SJCRH30 (cell line): Measurements from ENCODE around the gene ZFP36L1. TPM values are rescaled to one million over a fixed set of nuclear protein-coding genes. Genes with fewer than 3 reads are reported as not detected.

Source experiments
- DNase-seq, 2 experiments: peaks; one replicate each; pipeline ENCODE4 v3.0.0-alpha.2; 2015 to 2020
- H3K27ac ChIP-seq: fragments of 250-450 bp; sonication (Bioruptor Pico); 2 replicates; pipeline ENCODE4 v1.5.1; 2020; ENCODE audit warnings: mild to moderate bottlenecking, moderate library complexity
- H3K27me3 ChIP-seq: fragments of 250-450 bp; sonication (Bioruptor Pico); 2 replicates; pipeline ENCODE4 v1.5.1; 2020; ENCODE audit warnings: mild to moderate bottlenecking, moderate library complexity
- H3K36me3 ChIP-seq: fragments of 250-450 bp; sonication (Bioruptor Pico); 2 replicates; pipeline ENCODE4 v1.5.1; 2020; ENCODE audit warnings: mild to moderate bottlenecking, moderate library complexity
- H3K4me1 ChIP-seq: fragments of 250-450 bp; sonication (Bioruptor Pico); 2 replicates; pipeline ENCODE4 v1.5.1; 2020; ENCODE audit warnings: mild to moderate bottlenecking, moderate library complexity
- H3K4me3 ChIP-seq: fragments of 250-450 bp; sonication (Bioruptor Pico); 2 replicates; pipeline ENCODE4 v1.5.1; 2020; ENCODE audit warnings: mild to moderate bottlenecking, moderate library complexity
- H3K9me3 ChIP-seq: fragments of 250-450 bp; sonication (Bioruptor Pico); replicated peaks from 2 replicates; pipeline ENCODE4 v1.5.1; 2020; ENCODE audit warnings: mild to moderate bottlenecking, moderate library complexity
- total RNA-seq: library from RNA; depleted of rRNA; stranded (reverse); fragments of >200 nt; shearing (Covaris generic); gene quantifications from 2 replicates; pipeline ENCODE4 v1.2.3, GENCODE V29; 2014

The ZFP36L1 gene
- total RNA-seq, 1 experiment from 2014 or later = 70.3 TPM

DNA sequence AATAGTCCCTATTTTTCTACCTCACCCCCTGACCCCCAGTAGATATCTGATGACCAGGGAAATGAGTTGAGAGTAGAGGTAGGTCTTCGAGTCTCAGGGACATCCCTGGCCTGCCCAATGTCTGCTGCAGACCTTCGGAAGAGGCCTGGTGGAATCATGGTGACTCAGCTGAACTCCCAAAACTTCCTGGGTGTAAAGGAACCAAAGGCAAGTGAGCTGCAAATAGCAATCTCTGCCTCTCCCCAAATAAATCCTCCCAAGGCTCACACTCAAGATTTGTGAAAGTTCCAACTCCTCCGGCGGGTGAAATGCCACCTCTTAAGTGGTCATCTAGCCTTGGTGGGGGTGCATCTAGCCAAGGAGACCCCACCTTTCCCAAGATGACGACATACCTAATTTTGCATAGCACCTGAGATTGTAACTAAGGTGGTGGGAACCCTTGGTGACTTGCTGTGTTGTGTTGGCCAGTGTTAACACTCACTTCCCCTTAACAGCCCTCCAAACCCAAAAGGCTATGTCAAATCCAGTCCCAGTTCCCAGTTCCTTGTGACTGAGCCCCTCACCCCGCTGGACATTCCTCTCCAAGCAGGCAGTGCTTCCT is 6.3 kb downstream of the ZFP36L1 start:
- Histone ChIP-seq H3K27ac (no peak overlapping the region), H3K36me3 (peaks cover 53% of the 10 kb centered on the region), H3K4me1 (peaks cover 17% of the 10 kb centered on the region), H3K27me3 (no peaks in the 10 kb centered on the region), H3K9me3 (no peaks in the 10 kb centered on the region), H3K4me3 (no peak overlapping the region)
- DNase-seq = no peak

DNA sequence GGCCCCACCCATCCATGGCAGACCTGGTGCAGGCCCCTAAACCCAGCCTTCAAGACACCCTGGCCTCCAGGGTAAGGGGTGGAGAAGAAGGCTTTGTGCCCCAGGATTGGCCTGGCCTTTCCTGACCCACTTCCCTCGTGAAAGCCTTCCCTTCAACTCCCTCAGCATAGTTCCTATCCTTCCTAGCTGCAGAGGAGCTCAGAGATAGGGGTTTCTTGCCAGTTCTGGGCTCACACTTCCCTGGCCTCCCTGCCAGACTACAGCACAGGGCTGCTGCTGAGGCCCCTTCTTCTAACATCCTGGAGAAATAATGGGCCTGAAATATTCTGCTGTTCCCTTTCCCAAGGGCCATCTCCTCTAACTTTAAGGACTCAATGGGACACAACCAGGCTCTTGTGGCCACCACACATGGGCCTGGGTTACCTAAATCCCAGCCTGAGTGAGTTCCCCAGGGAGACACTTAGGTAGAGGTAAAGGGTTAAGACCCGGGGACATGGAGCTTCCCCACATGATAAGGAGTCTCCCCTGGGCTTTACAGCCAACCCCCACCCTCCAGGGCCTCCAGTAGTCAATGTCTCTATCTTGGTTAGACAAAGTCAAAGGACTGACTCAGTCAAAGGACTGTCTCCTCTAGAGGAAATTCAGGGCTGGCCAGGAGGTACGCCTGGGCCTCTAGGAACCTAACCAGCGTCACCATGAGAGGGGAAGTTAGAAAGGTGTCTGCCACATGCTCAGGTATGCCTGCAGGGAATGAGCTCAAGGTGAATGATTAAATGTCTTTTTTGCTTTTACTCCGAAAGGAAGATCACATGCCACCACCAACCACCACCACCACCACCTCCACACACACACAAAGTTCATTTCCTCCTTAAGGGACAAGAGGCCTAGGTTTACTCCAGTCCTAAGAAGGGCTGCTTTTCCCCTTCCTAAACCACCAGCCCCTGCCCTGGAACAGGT is 7.1 kb downstream of the ZFP36L1 start:
- no peak overlapping the region for H3K4me3 ChIP-seq
- H3K36me3 ChIP-seq = peaks cover 46% of the 10 kb centered on the region
- DNase-seq = peak in 1 of 2 experiments; percentile 41
- H3K4me1 ChIP-seq = peaks cover 17% of the 10 kb centered on the region
- no peaks in the 10 kb centered on the region for H3K9me3 ChIP-seq
- H3K27me3 ChIP-seq = no peaks in the 10 kb centered on the region
- no peak overlapping the region for H3K27ac ChIP-seq

DNA sequence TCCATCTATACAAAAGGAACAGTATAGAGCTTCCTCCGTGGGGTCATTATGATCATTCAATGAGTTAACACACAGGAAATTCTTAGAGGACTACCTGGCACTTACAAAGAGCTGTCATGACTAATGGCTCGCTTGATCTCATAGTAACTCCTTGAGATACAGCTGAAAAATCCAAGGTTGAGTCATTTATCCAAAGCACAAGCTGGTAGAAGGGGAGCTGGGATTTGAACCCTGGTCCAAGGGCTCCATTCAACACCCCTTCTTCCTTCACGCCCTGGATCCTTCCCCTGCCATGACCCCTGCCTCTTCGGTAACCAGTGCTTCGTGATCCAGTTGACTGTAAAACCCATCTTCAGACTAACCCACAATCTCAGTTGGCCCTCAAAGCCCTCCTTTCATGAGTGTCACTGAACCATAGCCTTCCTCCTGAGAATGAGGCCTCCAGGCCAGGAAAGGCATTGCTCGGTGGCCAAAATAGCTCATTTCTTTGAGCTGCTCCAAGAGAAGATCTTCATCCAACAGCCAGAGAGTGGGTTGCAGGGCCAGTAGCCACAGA is 7.8 kb downstream of the ZFP36L1 start:
- H3K9me3 ChIP-seq = no peaks in the 10 kb centered on the region
- H3K36me3 ChIP-seq = peaks cover 38% of the 10 kb centered on the region
- peaks cover 17% of the 10 kb centered on the region for H3K4me1 ChIP-seq
- no peaks in the 10 kb centered on the region for H3K27me3 ChIP-seq
- DNase-seq = no peak
- H3K4me3 ChIP-seq = no peak overlapping the region
- no peak overlapping the region for H3K27ac ChIP-seq

DNA sequence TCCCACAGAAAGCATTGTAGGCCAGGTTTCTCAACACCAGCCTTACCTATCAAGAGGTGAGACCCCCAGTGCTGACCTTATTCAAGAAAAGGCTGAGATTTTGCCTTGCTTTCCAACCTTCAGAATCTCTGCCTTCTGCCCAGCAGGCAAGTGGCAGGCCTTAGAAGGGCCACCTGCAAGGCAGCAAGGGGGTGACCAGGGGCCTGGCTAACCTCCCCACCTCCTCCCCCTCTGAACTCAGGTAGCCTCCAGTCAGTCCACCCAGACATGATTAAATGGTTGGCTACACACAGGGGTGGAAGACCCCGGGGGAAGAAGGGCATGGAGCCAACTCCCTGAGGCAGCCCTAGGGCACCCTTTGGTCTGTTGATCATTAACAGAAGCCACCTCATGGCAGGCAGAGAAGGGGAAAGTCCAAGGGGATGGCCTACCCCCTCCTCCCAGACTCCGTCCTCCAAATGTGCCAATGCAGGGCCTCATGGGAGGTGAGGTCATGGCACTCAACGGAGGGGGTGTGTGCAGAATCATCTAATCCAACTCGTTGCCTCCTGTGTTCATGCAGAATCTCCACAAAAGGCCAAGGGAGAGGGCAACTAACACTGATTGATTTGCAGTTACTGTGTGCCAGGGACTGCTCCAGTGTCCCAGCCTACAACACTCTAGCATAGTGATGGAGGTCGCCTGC is 8.5 kb downstream of the ZFP36L1 start:
- Histone ChIP-seq H3K27me3 (no peaks in the 10 kb centered on the region), H3K4me3 (no peak overlapping the region), H3K36me3 (peaks cover 31% of the 10 kb centered on the region), H3K27ac (no peak overlapping the region), H3K4me1 (peaks cover 14% of the 10 kb centered on the region), H3K9me3 (no peaks in the 10 kb centered on the region)
- DNase-seq = no peak

DNA sequence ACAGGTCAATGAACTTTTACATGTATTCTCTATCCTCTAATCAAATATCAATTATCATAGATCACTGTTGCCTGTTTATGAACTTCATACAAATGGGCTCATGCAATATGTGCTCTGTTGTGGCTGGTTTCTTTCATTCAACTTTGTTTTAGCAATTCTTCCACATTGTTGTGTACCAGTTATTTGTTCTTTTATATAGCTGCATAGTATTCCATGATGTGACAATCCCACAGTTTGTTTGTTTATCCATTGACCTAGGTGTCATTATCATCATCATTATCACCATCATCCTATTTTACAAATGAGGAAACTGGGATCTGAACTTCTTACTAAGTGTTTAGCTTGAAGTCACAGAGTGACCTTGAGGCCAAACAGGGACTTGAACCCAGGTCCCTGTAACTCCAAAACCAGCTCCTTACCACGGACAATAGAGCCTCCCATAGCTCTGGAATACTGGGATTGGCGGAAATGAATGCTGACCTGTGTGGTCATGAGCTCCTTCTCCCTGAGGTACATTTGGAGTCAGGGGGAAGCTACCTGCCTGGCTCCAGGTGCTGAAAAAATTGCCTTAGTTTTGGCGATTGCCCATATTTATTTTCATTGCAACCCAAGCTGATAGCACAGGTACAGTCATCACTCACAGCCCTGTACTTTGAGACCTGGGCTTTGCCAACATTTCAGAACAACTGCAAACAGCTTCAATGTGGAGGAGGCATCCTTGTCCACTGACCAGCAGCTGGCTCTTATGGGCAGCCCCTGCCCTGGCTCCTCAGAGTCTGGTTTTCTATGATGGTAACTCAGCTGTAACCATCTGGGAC is 9.2 kb downstream of the ZFP36L1 start:
- DNase-seq = no peak
- no peaks in the 10 kb centered on the region for H3K27me3 ChIP-seq
- H3K9me3 ChIP-seq = no peaks in the 10 kb centered on the region
- peaks cover 15% of the 10 kb centered on the region for H3K4me1 ChIP-seq
- H3K27ac ChIP-seq = no peak overlapping the region
- no peak overlapping the region for H3K4me3 ChIP-seq
- peaks cover 25% of the 10 kb centered on the region for H3K36me3 ChIP-seq

DNA sequence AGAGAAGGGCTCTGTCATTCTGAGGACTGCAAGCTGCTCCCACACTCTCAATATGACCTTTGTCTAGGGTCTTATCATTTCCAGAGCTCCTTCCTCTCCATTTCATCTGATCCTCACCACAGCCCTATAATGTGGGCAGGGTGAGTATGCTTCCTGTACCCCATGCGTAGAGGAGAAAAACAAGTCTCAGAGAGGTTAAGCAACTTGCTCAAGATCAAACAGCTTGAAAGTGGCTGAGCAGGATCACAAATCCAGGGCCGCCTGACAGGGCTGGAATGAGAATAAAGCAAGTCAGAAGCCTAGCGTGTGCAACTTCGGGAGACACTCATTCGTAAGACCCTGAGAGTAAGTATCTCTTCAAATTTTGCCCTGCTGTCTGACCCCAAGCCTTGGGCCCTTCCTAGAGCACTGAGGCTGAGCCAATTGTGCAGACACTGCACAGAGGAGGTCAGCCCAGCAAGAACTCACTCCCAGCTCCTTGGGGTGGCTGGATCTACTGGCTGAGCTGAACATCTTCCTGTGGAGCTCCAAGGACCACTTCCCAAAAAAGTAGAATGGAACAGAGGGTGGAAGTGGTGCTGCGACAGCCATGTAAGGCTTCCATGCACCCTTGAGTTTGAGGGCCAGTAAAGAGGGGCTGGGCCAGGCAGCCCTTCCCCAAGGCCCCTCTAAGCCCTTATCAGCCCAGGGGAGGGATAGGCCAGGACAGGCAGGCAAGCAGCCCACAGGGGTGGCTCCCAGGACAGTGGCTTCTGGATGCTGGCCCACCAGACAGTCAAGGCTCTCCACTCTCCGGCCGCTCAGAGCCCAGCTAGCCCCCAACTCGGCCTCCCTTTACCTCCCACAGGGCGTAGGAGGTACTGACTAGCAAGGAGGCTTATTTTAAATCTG is 10.5 kb downstream of the ZFP36L1 start:
- Histone ChIP-seq H3K4me3 (no peak overlapping the region), H3K36me3 (peaks cover 12% of the 10 kb centered on the region), H3K27me3 (no peaks in the 10 kb centered on the region), H3K4me1 (peaks cover 11% of the 10 kb centered on the region; the same call in 1 of the 2 replicates), H3K27ac (no peak overlapping the region), H3K9me3 (no peaks in the 10 kb centered on the region)
- DNase-seq = no peak

DNA sequence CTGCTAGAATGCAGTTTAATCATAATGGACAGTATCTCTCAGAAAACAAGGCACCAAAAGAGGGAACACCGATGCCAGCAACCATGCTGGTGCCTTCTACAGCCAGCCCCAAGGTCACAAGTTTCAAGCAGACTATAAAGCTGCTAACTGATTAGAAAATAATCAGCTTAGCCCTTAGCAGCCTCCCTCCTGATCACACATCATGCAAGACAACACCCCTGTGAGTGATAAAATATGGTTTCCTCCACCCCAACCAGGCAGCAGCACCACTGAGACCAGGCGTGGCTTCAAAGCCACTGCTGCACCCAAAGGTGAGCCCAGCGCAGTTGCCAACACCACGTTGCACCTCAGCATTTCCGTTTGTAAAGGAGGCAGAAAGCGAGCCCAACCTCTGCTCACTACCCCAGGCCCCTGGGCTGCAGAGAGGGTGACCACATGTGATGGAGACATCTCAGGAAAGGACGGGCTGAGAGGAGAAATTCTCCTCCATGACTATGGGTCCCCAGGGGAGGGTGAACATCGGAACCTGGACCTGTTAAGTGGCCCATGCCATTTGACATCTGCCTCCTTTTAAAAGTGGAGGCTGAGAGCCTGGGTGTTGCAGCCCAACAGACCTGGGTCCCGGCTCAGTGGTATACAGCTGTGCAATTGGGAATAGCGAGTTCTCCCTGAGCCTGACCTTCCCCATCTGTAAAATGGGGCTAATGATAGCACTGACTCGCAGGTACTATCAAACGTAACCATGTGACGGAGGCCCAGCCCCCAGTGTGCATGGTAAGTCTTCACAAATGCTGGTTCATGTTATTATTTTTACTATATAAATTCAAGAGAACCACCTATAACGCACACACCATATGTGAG is 11.5 kb downstream of the ZFP36L1 start:
- Histone ChIP-seq H3K27ac (no peak overlapping the region), H3K27me3 (no peaks in the 10 kb centered on the region), H3K36me3 (peaks cover 3% of the 10 kb centered on the region; the same call in 1 of the 2 replicates), H3K4me1 (peaks cover 8% of the 10 kb centered on the region; the same call in 1 of the 2 replicates), H3K4me3 (no peak overlapping the region), H3K9me3 (no peaks in the 10 kb centered on the region)
- no peak for DNase-seq

DNA sequence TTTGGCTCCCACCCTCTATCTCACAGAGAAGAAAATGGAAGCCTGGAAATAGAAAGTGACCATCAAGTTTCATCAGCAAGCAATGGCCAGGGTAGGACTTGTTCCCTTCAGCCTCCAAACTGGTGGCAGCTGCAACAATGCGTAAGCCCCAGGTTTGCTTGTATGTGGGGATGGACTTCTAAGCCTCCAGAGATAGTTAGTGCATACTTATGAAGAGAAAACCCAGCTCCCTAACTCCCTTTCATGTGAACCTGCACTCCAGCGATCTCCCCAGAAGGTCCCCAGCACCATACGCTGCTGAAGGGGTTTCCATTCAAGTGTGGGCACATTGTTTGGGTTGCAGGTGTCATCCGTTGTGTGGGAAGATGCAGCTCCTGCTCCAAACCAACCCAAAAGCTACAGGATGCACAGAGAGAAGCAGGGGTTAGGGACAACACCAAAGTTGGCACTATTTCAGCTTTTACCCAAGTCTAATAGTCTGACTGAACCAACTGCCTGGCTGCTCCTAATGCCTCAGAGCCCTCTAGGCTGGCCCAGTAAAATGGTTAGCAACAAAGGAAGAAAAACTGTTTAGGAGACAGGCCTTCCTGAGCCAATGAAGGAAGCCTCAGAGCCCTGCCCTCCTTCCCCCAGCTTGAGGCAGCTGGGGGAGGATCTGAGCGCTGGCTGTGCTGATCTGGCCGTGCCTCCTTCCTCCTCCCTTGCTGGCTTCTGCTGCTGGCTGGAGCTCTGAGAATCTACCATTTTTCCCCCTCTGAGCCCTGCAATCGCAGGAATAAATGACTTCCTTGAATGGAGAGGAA is 12.3 kb downstream of the ZFP36L1 start:
- Histone ChIP-seq H3K4me1 (0 out of 2 replicates have a peak, but pooled peaks cover 7% of the 10 kb centered on the region), H3K27ac (no peak overlapping the region), H3K4me3 (no peak overlapping the region), H3K27me3 (no peaks in the 10 kb centered on the region), H3K9me3 (no peaks in the 10 kb centered on the region), H3K36me3 (no peaks in the 10 kb centered on the region)
- peak in 1 of 2 experiments; percentile 33 for DNase-seq

DNA sequence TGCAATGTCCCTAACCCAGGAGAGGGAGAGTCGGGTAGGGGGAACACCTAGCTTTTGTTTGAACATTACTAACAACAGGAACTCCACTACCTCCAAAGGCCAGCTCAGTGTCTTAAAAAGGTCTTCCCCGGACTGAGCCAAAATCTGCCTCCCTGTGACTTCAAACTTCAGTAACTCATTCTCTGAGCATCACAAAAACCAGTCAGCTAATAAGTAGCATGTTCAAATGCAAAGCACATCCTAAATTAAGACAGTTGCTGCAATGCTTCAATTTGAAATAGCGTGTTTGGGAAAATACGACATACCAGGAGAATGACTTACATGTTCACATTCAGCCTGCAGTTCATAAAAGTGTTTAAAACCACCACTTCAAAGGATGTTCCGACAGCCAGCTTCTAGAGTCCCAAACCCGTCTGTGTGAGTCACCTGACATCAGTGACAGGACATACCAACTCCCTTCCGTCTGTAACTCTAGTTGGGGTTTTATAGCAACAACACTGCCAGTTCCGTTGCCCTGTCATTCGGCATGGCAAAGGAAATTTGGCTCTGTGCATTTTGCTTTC is 13.0 kb downstream of the ZFP36L1 start:
- DNase-seq = no peak
- Histone ChIP-seq H3K27ac (no peak overlapping the region), H3K4me3 (no peak overlapping the region)

DNA sequence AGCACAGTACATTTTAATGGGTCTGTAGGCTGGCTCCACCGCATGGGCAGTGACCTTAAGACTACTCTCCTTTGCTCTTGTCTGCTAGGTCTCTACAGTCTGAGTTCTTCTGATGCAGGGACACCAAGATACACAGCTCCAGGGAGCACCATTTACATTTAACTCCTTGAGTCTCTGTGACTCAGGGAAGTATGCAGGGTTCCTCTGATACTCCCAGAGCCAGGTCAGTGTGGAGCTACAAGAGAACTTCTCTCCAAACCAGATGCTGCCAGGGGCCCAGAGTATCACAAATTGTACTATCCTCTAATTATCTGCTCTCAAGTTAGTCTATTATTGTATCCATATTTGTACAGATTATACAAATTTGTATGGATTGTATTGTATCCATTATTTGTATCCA is 15.2 kb downstream of the ZFP36L1 start:
- Histone ChIP-seq H3K27ac (no peak overlapping the region), H3K36me3 (no peaks in the 10 kb centered on the region), H3K27me3 (no peaks in the 10 kb centered on the region), H3K4me3 (no peak overlapping the region), H3K9me3 (no peaks in the 10 kb centered on the region), H3K4me1 (peaks cover 10% of the 10 kb centered on the region; the same call in 1 of the 2 replicates)
- no peak for DNase-seq

More for the DNA sequence above, 13.0 kb downstream of the ZFP36L1 start:
- no peaks in the 10 kb centered on the region for H3K27me3 ChIP-seq
- H3K36me3 ChIP-seq = no peaks in the 10 kb centered on the region
- no peaks in the 10 kb centered on the region for H3K9me3 ChIP-seq
- H3K4me1 ChIP-seq = 0 out of 2 replicates have a peak, but pooled peaks cover 7% of the 10 kb centered on the region

DNA sequence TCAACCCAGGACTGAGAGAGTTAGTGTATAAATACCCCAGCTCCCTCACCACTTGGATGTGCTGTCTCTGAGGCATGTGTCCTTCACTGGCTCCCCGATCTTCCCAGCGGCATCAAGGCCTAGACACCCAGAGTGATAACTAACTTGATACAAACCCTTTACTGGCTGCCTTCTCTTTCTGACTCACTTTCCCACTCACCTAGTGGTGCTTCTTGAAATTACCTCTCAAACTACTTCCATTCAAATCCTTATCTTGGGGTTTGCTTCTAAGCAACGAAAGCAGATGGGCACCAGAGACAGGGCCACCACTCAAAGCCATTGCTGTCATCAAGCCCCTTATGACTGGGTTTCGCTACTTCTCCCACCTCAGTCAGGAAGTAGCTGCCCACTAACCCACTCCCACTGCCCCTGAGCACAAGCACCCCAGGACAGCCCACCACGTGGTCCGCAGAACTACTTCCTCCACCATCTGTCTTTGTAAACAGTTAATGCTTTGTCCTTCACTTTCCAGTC is 17.2 kb downstream of the ZFP36L1 start:
- peaks cover 10% of the 10 kb centered on the region; the same call in 1 of the 2 replicates for H3K4me1 ChIP-seq
- no peak overlapping the region for H3K4me3 ChIP-seq
- no peaks in the 10 kb centered on the region for H3K27me3 ChIP-seq
- no peak overlapping the region for H3K27ac ChIP-seq
- no peaks in the 10 kb centered on the region for H3K9me3 ChIP-seq
- no peak for DNase-seq
- no peaks in the 10 kb centered on the region for H3K36me3 ChIP-seq
